ENCODE results near the gene BTG4. TPM values are rescaled to one million over a fixed set of nuclear protein-coding genes. Genes with fewer than 3 reads are reported as not detected.

BTG4 gene
- total RNA-seq, result not detected

GRCh38 chr11:111512296-111513239 is at the start of gene BTG4:
Gene BTG4, minus strand, starts transcription at chr11:111512386. Its CDS starts 13,610 bp downstream, at chr11:111498776.
- DNase-seq, result no peak

GRCh38 chr11:111561791-111562325 is 49.7 kb upstream of the BTG4 start:
- DNase-seq, result no peak

GRCh38 chr11:111561306-111561705 is 49.1 kb upstream of the BTG4 start:
- no peak for DNase-seq

GRCh38 chr11:111560800-111561199 is 48.6 kb upstream of the BTG4 start:
- no peak for DNase-seq

- DNase-seq, result no peak
These were observed 47.7 kb upstream of the BTG4 start for GRCh38 chr11:111559800-111560464.

- DNase-seq, result peak; percentile 23
These were observed 45.4 kb upstream of the BTG4 start for GRCh38 chr11:111557425-111558111.

- no peak for DNase-seq
These were observed 43.1 kb upstream of the BTG4 start for GRCh38 chr11:111555255-111555654.

GRCh38 chr11:111554532-111554931 is 42.3 kb upstream of the BTG4 start:
- no peak for DNase-seq

GRCh38 chr11:111550258-111550657 is 38.1 kb upstream of the BTG4 start:
- DNase-seq, result no peak

- DNase-seq, result no peak
These were observed 37.6 kb upstream of the BTG4 start for GRCh38 chr11:111549869-111550203.

- no peak for DNase-seq
These were observed 37.1 kb upstream of the BTG4 start for GRCh38 chr11:111549196-111549868.

- DNase-seq, result no peak
These were observed 36.3 kb upstream of the BTG4 start for GRCh38 chr11:111548525-111548924.

- no peak for DNase-seq
These were observed 30.6 kb upstream of the BTG4 start for GRCh38 chr11:111542606-111543275.

- peak; percentile 10 for DNase-seq
These were observed 29.3 kb upstream of the BTG4 start for GRCh38 chr11:111541254-111542061.

GRCh38 chr11:111540937-111541253 is 28.7 kb upstream of the BTG4 start:
- no peak for DNase-seq

- DNase-seq, result no peak
These were observed 28.1 kb upstream of the BTG4 start, which contains the start of gene LAYN for GRCh38 chr11:111540114-111540936. Gene LAYN, plus strand, starts transcription at chr11:111540720. Its CDS starts 124 bp downstream, at chr11:111540844.

GRCh38 chr11:111539426-111540113 is 27.4 kb upstream of the BTG4 start:
- DNase-seq, result no peak

- no peak for DNase-seq
These were observed 26.4 kb upstream of the BTG4 start for GRCh38 chr11:111538407-111539114.

Measured in skin of body (tissue), 2 donors.